H1 (cell line): ENCODE results near the gene TNN. TPM values are rescaled to one million over a fixed set of nuclear protein-coding genes. Genes with fewer than 3 reads are reported as not detected.

ENCODE experiments used
- CTCF ChIA-PET: fragments of 300-600 bp; sonication (Branson Sonifier 250); formaldehyde crosslinking; loops from one replicate; lab custom pipeline; 2021; ENCODE audit not compliant: partially characterized antibody; lab: Charles Lee
- POLR2A ChIA-PET: fragments of 300-600 bp; sonication (Branson Sonifier 250); formaldehyde crosslinking; loops from one replicate; lab custom pipeline; 2021; ENCODE audit warnings: inconsistent platforms; ENCODE audit not compliant: partially characterized antibody; lab: Charles Lee
- DNase-seq, 2 experiments: peaks; one replicate each; pipeline versions ENCODE4 v3.0.0 to v3.0.0-alpha.2; 2010 to 2022; ENCODE audit warnings: low spot score in 2 of 2, low read depth in 1 of 2, mixed read lengths in 1 of 2
- FAIRE-seq: peaks from 2 replicates; lab custom pipeline; 2011; peaks lifted over from hg19 to GRCh38; lab: Jason Lieb, UNC
- H2AFZ ChIP-seq: 2 replicates; pipeline ENCODE4 v1.8.1; 2012; ENCODE audit warnings: low read length, inconsistent platforms
- H2AK5ac ChIP-seq: 2 replicates; pipeline ENCODE4 v1.6.1; 2013; ENCODE audit warnings: low read depth, low read length
- H2BK120ac ChIP-seq: replicated peaks from 2 replicates; pipeline ENCODE3; 2013; ENCODE audit warnings: low read depth, low read length, inconsistent platforms
- H2BK12ac ChIP-seq: 2 replicates; pipeline ENCODE4 v1.6.1; 2013; ENCODE audit warnings: low read depth, low read length
- H2BK15ac ChIP-seq: 2 replicates; pipeline ENCODE4 v1.6.1; 2013; ENCODE audit warnings: low read length
- H2BK20ac ChIP-seq: 2 replicates; pipeline ENCODE4 v1.6.1; 2013; ENCODE audit warnings: low read length
- H2BK5ac ChIP-seq: 2 replicates; pipeline ENCODE4 v1.6.1; 2013; ENCODE audit warnings: low read depth, low read length
- H3K14ac ChIP-seq: 2 replicates; pipeline ENCODE4 v1.6.1; 2013; ENCODE audit warnings: inconsistent platforms; ENCODE audit not compliant: insufficient read length
- H3K18ac ChIP-seq: 2 replicates; pipeline ENCODE4 v1.6.1; 2013; ENCODE audit warnings: low read length; ENCODE audit errors: extremely low read depth
- H3K23ac ChIP-seq: 2 replicates; pipeline ENCODE4 v1.6.1; 2013; ENCODE audit warnings: inconsistent platforms; ENCODE audit not compliant: insufficient read length
- H3K23me2 ChIP-seq: 2 replicates; pipeline ENCODE4 v1.6.1; 2013; ENCODE audit warnings: low read depth, low read length
- H3K27ac ChIP-seq: 2 replicates; pipeline ENCODE4 v1.6.1; 2011; ENCODE audit warnings: low read depth, low read length, inconsistent platforms
- H3K27me3 ChIP-seq, 4 experiments: replicated peaks in 1 of 4; 1 replicate in 1 of 4; 2 replicates in 3 of 4; pipeline versions ENCODE4 v1.6.1 to v1.8.1; 2011 to 2013; ENCODE audit warnings: low read length in 3 of 4, mild to moderate bottlenecking in 3 of 4, inconsistent platforms in 2 of 4, mixed read lengths in 2 of 4, moderate library complexity in 1 of 4; ENCODE audit not compliant: control insufficient read depth in 3 of 4, insufficient read depth in 3 of 4; ENCODE audit errors: extremely low read depth in 1 of 4
- H3K36me3 ChIP-seq, 4 experiments: 2 replicates each; pipeline versions ENCODE4 v1.6.1 to v1.8.1; 2011 to 2013; ENCODE audit warnings: mild to moderate bottlenecking in 4 of 4, low read length in 3 of 4, moderate library complexity in 2 of 4, control low read depth in 1 of 4, inconsistent platforms in 1 of 4; ENCODE audit not compliant: insufficient read depth in 4 of 4, control insufficient read depth in 2 of 4
- H3K4ac ChIP-seq: replicated peaks from 2 replicates; pipeline ENCODE3; 2013; ENCODE audit warnings: low read length, low read depth, mixed read lengths, inconsistent platforms; ENCODE audit not compliant: insufficient read length
- H3K4me1 ChIP-seq, 4 experiments: replicated peaks in 1 of 4; 1 replicate in 1 of 4; 2 replicates in 3 of 4; pipeline versions ENCODE4 v1.6.1 to v1.8.1; 2011 to 2013; ENCODE audit warnings: low read length in 3 of 4, inconsistent platforms in 2 of 4, mixed read lengths in 1 of 4; ENCODE audit not compliant: insufficient read depth in 4 of 4, control insufficient read depth in 3 of 4
- H3K4me2 ChIP-seq, 2 experiments: 2 replicates each; pipeline versions ENCODE4 v1.6.1 to v1.8.1; 2011 to 2013; ENCODE audit warnings: low read depth in 2 of 2, low read length in 2 of 2, control low read depth in 1 of 2, inconsistent platforms in 1 of 2, mild to moderate bottlenecking in 1 of 2; ENCODE audit not compliant: insufficient read depth in 1 of 2
- H3K4me3 ChIP-seq, 4 experiments: fragments of 200-600, 300-600 bp in 1 of 4; sonication (generic), shearing (Covaris generic), sonication (Bioruptor Twin) in 1 of 4; 2 replicates each; pipeline versions ENCODE4 v1.5.1 to v1.8.1; 2011 to 2016; ENCODE audit warnings: low read length in 4 of 4, low read depth in 3 of 4, control low read depth in 2 of 4, inconsistent platforms in 2 of 4, mild to moderate bottlenecking in 2 of 4, mixed read lengths in 1 of 4, moderate library complexity in 1 of 4; ENCODE audit not compliant: insufficient read depth in 2 of 4; ENCODE audit errors: extremely low read depth in 1 of 4
- H3K56ac ChIP-seq: replicated peaks from 2 replicates; pipeline ENCODE3; 2013; ENCODE audit warnings: low read depth, mild to moderate bottlenecking, mixed read lengths, low read length, inconsistent platforms; ENCODE audit not compliant: insufficient read length
- H3K79me1 ChIP-seq: 2 replicates; pipeline ENCODE4 v1.6.1; 2013; ENCODE audit warnings: low read depth, low read length, control low read depth
- H3K79me2 ChIP-seq, 2 experiments: 2 replicates each; pipeline versions ENCODE4 v1.6.1 to v1.8.1; 2012 to 2013; ENCODE audit warnings: low read length in 2 of 2, mild to moderate bottlenecking in 2 of 2, inconsistent platforms in 1 of 2; ENCODE audit not compliant: insufficient read depth in 2 of 2, control insufficient read depth in 1 of 2
- H3K9ac ChIP-seq, 4 experiments: replicated peaks in 1 of 4; 1 replicate in 1 of 4; 2 replicates in 3 of 4; pipeline versions ENCODE4 v1.6.1 to v1.8.1; 2011 to 2013; ENCODE audit warnings: low read depth in 3 of 4, low read length in 3 of 4, control low read depth in 2 of 4, mild to moderate bottlenecking in 2 of 4, moderate library complexity in 2 of 4, inconsistent platforms in 1 of 4; ENCODE audit errors: extremely low read depth in 1 of 4
- H3K9me3 ChIP-seq, 2 experiments: 2 replicates each; pipeline versions ENCODE4 v1.6.1 to v1.8.1; 2012 to 2013; ENCODE audit warnings: mild to moderate bottlenecking in 2 of 2, moderate library complexity in 2 of 2, control low read depth in 1 of 2, inconsistent platforms in 1 of 2, low read depth in 1 of 2, low read length in 1 of 2, mixed read lengths in 1 of 2; ENCODE audit not compliant: insufficient read depth in 2 of 2
- H4K20me1 ChIP-seq, 2 experiments: replicated peaks in 1 of 2; 2 replicates each; pipeline versions ENCODE3 to v1.8.1; 2011 to 2013; ENCODE audit warnings: inconsistent platforms in 2 of 2, low read length in 2 of 2, mild to moderate bottlenecking in 1 of 2; ENCODE audit not compliant: insufficient read depth in 2 of 2, control insufficient read depth in 1 of 2
- H4K5ac ChIP-seq: 2 replicates; pipeline ENCODE4 v1.6.1; 2013; ENCODE audit warnings: low read length, low read depth, mixed read lengths, inconsistent platforms; ENCODE audit not compliant: insufficient read length
- H4K8ac ChIP-seq: 2 replicates; pipeline ENCODE4 v1.8.0; 2013; ENCODE audit warnings: mild to moderate bottlenecking, moderate library complexity, low read length, inconsistent platforms; ENCODE audit not compliant: insufficient read depth; ENCODE audit errors: extremely low read depth
- H4K91ac ChIP-seq: replicated peaks from 2 replicates; pipeline ENCODE3; 2013; ENCODE audit warnings: low read length, mixed read lengths, inconsistent platforms; ENCODE audit not compliant: insufficient read length
- JUND ChIP-seq: IDR thresholded peaks from 2 replicates; pipeline ENCODE4 v1.6.1; 2011; ENCODE audit warnings: mild to moderate bottlenecking, improper control_type of control experiment, low read length
- WGBS, 2 experiments: shearing (Covaris generic) in 1 of 2; methylation state at CpG; one replicate each; pipeline versions ENCODE4 v1.1.6 to v1.1.7; 2013 to 2015; ENCODE audit warnings: low lambda C conversion rate in 2 of 2, mixed read lengths in 2 of 2, inconsistent platforms in 1 of 2, low coverage in 1 of 2, missing lambda C conversion rate in 1 of 2; ENCODE audit not compliant: insufficient replicate concordance in 2 of 2, insufficient coverage in 1 of 2, insufficient read length in 1 of 2; ENCODE audit errors: extremely low coverage in 1 of 2, missing lambda C conversion rate in 1 of 2; 5-methylcytosine and 5-hydroxymethylcytosine counted together
- polyA plus RNA-seq, 7 experiments: library from polyadenylated mRNA; depleted of rRNA in 3 of 7; stranded (reverse) in 5 of 7; unstranded in 2 of 7; fragments of >200 nt in 5 of 7; fragments of 200-250 nt in 2 of 7; gene quantifications; 1 replicate in 5 of 7; 2 replicates in 1 of 7; 4 replicates in 1 of 7; pipeline versions ENCODE4 v1.2.1 to v1.2.3, GENCODE V29; 2011 to 2013; ENCODE audit warnings: missing spikeins in 2 of 7, mixed read lengths in 2 of 7
- total RNA-seq: library from RNA; stranded (reverse); fragmentation: NEBNext Ultra II Directional; extraction: Animal tissue kit (Norgen Biotek cat#: 25700); gene quantifications from 2 replicates; pipeline ENCODE4 v1.2.1, GENCODE V29; 2021

The TNN gene
- total and polyA plus RNA-seq, 2 of the 8 experiments (the other 6 are each of a cell fraction or from before 2014, with no cell fraction given) = 0.21 to 0.30 TPM

DNA sequence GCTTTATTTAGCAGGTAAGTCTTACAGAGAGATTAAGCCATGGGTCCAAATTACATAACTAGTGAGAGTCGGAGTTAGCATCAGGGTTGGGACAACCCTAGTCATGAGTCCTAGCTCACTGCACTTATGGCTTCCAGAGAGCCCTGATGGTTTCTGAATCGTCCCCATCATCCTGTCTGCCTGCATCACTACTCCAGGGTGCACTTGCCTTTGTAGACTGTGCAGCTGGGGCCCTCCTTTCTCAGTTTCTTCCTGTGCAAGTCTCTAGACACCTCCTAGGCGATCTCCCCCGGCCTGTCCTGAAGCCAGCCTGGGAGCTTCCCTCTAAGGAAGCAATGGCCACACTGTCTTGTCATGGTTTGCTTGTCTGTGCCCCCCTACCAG, 87.8 kb downstream of the TNN start:
- Histone ChIP-seq H3K56ac (no peak overlapping the region), H4K5ac (no peak overlapping the region), H3K27me3 (peaks cover 0 to 2% (median 0%) of the 10 kb centered on the region in 4 experiments; a peak in 3 of 7 replicates), H4K20me1 (no peaks in the 10 kb centered on the region), H3K4me1 (peaks cover 0 to 2% (median under 1%) of the 10 kb centered on the region in 4 experiments; a peak in 1 of 7 replicates), H2BK120ac (no peak overlapping the region), H3K9me3 (no peaks in the 10 kb centered on the region), H2BK5ac (no peak overlapping the region), H3K4ac (no peak overlapping the region), H3K23me2 (no peaks in the 10 kb centered on the region), H3K27ac (no peak overlapping the region), H2BK20ac (no peak overlapping the region), H3K14ac (no peak overlapping the region), H3K36me3 (no peaks in the 10 kb centered on the region), H4K91ac (no peak overlapping the region), H2AK5ac (no peak overlapping the region), H3K79me2 (no peaks in the 10 kb centered on the region), H3K4me2 (no peak overlapping the region), H3K4me3 (no peak overlapping the region), H3K23ac (no peak overlapping the region), H3K18ac (no peak overlapping the region), H3K79me1 (no peaks in the 10 kb centered on the region), H2AFZ (no peak overlapping the region), H2BK12ac (no peak overlapping the region), H3K9ac (no peak overlapping the region), H2BK15ac (no peak overlapping the region), H4K8ac (no peak overlapping the region)
- POLR2A ChIA-PET = interaction anchor here (1.1 to 1.4 kb wide), 3 partner anchors 36 to 165 kb away, joined by 3 to 6 read pairs (median 3); partner anchors contain the start of gene CACYBP
- FAIRE-seq (no peak), DNase-seq (no peak)
- 93% methylated on average over 4 of the region's 4 CpGs; no CpG with 5 or more reads in 1 of the 2 experiments for WGBS, 2 experiments
- CTCF ChIA-PET = interaction anchor here (0.7 to 12.5 kb wide), 66 partner anchors 9 to 603 kb away, joined by 3 to 243 read pairs (median 5); partner anchors contain the start of gene TNN
- TF ChIP-seq JUND = no peak
